Rectal smooth muscle tissue (tissue), 1 donor: ENCODE measurements around the gene STAMBPL1.
A peak's percentile ranks its signal among the peaks of the same experiment; 100 is the strongest.
"Not testable (repeated sequence)": the region's sequence is repeated elsewhere in the genome, so short reads cannot be mapped to it uniquely, and the experiment has no call there.

Source experiments
- H3K27ac ChIP-seq: one replicate; pipeline ENCODE4 v1.7.0; 2013; ENCODE audit warnings: low read depth, low read length, inconsistent platforms
- H3K27me3 ChIP-seq: one replicate; pipeline ENCODE4 v1.7.0; 2013; ENCODE audit warnings: low read length; ENCODE audit not compliant: control insufficient read depth, insufficient read depth
- H3K36me3 ChIP-seq: one replicate; pipeline ENCODE4 v1.7.0; 2013; ENCODE audit warnings: low read length; ENCODE audit not compliant: control insufficient read depth, insufficient read depth
- H3K4me1 ChIP-seq: one replicate; pipeline ENCODE4 v1.7.0; 2013; ENCODE audit warnings: low read length; ENCODE audit not compliant: control insufficient read depth, insufficient read depth
- H3K4me3 ChIP-seq: one replicate; pipeline ENCODE4 v1.7.0; 2013; ENCODE audit warnings: low read length
- H3K9ac ChIP-seq: one replicate; pipeline ENCODE4 v1.7.0; 2013; ENCODE audit warnings: low read length

STAMBPL1 gene

GRCh38 chr10:88865281-88865876 is 14.7 kb upstream of the STAMBPL1 start:
- Histone ChIP-seq H3K27ac (no peak overlapping the region), H3K27me3 (no peaks in the 10 kb centered on the region), H3K9ac (no peak overlapping the region)

GRCh38 chr10:88866454-88866853 is 13.6 kb upstream of the STAMBPL1 start:
- no peak overlapping the region for H3K27ac ChIP-seq
- no peaks in the 10 kb centered on the region for H3K27me3 ChIP-seq
- no peak overlapping the region for H3K4me3 ChIP-seq
- no peaks in the 10 kb centered on the region for H3K36me3 ChIP-seq
- no peak overlapping the region for H3K9ac ChIP-seq
- no peaks in the 10 kb centered on the region for H3K4me1 ChIP-seq

More at GRCh38 chr10:88865281-88865876, 14.7 kb upstream of the STAMBPL1 start:
- Histone ChIP-seq H3K4me1 (no peaks in the 10 kb centered on the region), H3K4me3 (no peak overlapping the region), H3K36me3 (no peaks in the 10 kb centered on the region)

DNA sequence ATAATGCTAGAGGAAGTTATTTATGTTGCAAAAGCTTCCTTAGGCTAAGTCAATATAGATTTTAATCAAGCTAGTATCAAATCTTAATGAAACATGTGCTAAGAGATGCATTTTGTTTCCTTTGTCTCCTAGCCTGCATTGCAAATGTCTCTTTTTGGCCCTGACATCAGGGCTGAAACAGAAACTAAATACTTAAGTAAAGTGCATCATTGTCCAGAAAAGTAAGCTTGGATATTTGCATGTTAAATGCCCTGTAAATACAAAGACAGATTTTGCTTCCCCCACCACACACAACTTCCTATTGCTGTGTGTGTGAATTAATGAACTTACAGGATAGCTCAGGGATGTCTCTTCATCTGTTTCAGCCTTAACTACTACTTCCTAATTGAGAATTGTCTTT is 10.0 kb upstream of the STAMBPL1 start:
- no peak overlapping the region for H3K27ac ChIP-seq
- no peaks in the 10 kb centered on the region for H3K4me1 ChIP-seq
- H3K36me3 ChIP-seq: no peaks in the 10 kb centered on the region
- no peak overlapping the region for H3K9ac ChIP-seq
- H3K27me3 ChIP-seq: no peaks in the 10 kb centered on the region
- H3K4me3 ChIP-seq: no peak overlapping the region

DNA sequence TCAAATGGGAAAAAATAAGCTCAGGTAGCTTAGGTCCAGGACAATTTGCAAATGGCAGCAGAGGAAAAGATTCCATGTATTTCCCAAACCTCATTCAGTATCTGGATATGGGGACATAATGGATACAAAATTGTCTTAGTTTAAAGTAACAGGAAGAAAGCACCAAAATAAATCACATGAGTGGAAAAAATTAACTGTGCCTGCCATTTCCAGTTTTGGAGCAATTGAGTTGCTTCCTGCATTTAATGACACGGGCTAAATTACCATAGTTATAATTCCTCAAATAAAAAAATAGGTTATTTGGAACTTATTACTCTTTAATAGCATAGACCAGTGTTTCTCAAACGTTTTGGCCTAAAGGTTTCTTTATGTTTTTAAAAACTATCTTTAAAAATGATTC is 6.3 kb upstream of the STAMBPL1 start:
- H3K36me3 ChIP-seq: no peaks in the 10 kb centered on the region
- H3K4me3 ChIP-seq: no peak overlapping the region
- H3K27me3 ChIP-seq: no peaks in the 10 kb centered on the region
- H3K9ac ChIP-seq: no peak overlapping the region
- no peak overlapping the region for H3K27ac ChIP-seq
- no peaks in the 10 kb centered on the region for H3K4me1 ChIP-seq

- no peak overlapping the region for H3K9ac ChIP-seq
- no peaks in the 10 kb centered on the region for H3K4me1 ChIP-seq
- no peak overlapping the region for H3K27ac ChIP-seq
- H3K4me3 ChIP-seq: no peak overlapping the region
- no peaks in the 10 kb centered on the region for H3K27me3 ChIP-seq
- no peaks in the 10 kb centered on the region for H3K36me3 ChIP-seq
Measured at GRCh38 chr10:88874281-88874680, 5.8 kb upstream of the STAMBPL1 start.

DNA sequence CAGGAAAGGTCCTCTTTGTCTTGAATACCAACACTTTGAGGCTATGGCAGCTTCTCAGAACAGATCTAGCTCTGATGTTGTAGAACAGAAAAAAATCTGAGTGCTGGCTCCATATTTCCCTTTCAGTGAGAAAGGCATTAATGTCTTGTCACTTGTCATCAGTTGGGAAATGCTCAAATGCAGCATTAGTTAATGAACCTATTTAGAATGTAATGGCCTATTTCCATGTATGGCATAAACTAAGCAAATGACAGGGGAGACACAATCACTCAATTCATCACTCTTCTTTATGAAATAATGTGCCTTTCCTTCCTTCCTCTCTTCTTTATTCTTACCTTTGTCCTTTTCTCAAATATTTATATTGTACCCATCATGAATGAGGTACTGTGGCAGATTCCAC is 5.0 kb upstream of the STAMBPL1 start:
- no peak overlapping the region for H3K27ac ChIP-seq
- H3K36me3 ChIP-seq: no peaks in the 10 kb centered on the region
- H3K4me3 ChIP-seq: no peak overlapping the region
- H3K27me3 ChIP-seq: no peaks in the 10 kb centered on the region
- peaks cover 3% of the 10 kb centered on the region for H3K4me1 ChIP-seq
- H3K9ac ChIP-seq: no peak overlapping the region

DNA sequence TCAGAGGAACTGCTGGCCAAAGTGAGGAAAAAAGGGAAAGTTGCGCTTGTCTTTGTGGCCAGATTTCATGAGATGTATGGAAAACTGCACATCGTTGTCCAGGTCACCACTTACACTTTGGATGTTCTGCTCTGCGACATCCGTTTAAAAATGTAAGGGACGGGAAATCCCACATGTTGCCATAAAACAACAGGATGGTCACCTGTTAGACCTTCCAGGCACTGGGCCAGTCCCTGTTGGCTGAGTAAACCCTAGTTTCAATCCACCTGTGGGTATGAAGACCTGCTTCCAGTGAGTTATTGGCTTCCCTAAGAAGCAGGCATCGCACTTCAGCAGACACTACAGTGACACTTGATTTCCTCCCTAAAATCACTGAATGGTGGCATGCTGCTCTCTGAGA is 2.7 kb upstream of the STAMBPL1 start:
- H3K27me3 ChIP-seq: no peaks in the 10 kb centered on the region
- no peaks in the 10 kb centered on the region for H3K36me3 ChIP-seq
- H3K4me3 ChIP-seq: no peak overlapping the region
- H3K9ac ChIP-seq: no peak overlapping the region
- H3K27ac ChIP-seq: no peak overlapping the region
- H3K4me1 ChIP-seq: peaks cover 3% of the 10 kb centered on the region

DNA sequence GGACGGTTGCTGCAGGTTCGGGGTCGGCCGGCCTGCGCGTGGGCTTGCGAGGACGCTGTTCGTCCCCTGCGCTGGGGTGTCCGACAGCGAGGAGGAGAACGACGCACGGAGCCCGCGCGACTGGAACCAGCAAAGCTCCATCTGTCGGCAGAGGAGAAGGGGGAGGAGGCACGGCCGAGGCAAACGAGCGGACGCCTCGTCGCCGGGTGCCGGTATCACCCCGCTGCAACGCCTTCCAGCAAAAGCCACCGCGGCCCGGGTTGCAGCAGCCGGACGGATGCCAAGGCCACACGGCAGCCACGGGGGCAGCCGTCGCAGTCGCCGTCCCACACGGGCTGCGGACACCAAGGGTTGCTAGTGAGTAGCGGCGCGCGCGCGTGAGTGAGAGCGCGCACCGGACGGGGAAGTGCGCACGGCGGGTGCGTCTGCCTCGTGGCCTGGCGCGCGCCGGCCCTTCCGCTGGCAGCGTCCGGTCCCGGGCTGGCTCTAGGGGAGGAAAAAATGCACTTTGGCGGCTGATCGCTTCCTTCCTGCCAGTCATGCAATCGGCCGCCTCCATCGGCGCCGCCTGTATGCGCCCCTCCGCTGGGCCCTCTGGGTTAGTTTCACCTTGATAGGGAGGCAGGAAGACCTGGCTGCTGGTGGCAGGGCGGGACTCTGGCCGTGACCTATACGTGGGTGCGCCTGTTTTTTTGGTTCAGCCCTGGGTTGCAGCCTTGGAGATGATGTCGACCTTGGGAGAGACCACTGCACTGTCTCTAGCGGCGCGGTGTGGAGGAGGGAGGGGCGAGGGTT is 434 bp downstream of the STAMBPL1 start:
- H3K4me3 ChIP-seq: peak overlapping the region; percentile 83
- H3K4me1 ChIP-seq: peaks cover 6% of the 10 kb centered on the region
- H3K27ac ChIP-seq: peak overlapping the region; percentile 80
- no peaks in the 10 kb centered on the region for H3K27me3 ChIP-seq
- H3K9ac ChIP-seq: peak overlapping the region; percentile 42
- H3K36me3 ChIP-seq: no peaks in the 10 kb centered on the region

DNA sequence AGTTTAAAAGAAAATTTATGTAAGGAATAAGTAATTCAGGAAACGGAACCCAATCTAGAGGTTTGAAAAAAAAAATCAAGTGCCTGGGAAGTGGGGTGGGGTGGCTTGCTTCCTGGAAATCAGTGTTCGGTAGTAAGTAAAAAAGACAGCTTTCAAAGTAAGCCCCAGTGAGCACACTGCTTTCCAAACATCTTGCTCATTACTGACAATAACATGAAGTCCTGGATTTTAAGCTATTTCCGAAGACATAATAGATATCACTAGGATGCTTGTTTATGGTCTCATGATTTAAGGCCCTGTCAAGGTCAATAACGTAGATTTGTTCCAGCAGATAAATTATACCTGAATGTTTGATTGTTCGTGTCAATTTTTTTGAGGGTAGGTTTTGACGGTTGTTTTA is 1.3 kb downstream of the STAMBPL1 start:
- H3K4me3 ChIP-seq: peak overlapping the region; percentile 83

GRCh38 chr10:88881922-88882645 is 2.0 kb downstream of the STAMBPL1 start:
- Histone ChIP-seq H3K27me3 (no peaks in the 10 kb centered on the region), H3K4me1 (peaks cover 6% of the 10 kb centered on the region), H3K27ac (peak overlapping the region; percentile 80), H3K36me3 (no peaks in the 10 kb centered on the region), H3K9ac (no peak overlapping the region), H3K4me3 (peak overlapping the region; percentile 83)

More for the DNA sequence above, 1.3 kb downstream of the STAMBPL1 start:
- Histone ChIP-seq H3K9ac (peak overlapping the region; percentile 42), H3K27me3 (no peaks in the 10 kb centered on the region), H3K27ac (peak overlapping the region; percentile 80), H3K36me3 (no peaks in the 10 kb centered on the region), H3K4me1 (peaks cover 6% of the 10 kb centered on the region)

DNA sequence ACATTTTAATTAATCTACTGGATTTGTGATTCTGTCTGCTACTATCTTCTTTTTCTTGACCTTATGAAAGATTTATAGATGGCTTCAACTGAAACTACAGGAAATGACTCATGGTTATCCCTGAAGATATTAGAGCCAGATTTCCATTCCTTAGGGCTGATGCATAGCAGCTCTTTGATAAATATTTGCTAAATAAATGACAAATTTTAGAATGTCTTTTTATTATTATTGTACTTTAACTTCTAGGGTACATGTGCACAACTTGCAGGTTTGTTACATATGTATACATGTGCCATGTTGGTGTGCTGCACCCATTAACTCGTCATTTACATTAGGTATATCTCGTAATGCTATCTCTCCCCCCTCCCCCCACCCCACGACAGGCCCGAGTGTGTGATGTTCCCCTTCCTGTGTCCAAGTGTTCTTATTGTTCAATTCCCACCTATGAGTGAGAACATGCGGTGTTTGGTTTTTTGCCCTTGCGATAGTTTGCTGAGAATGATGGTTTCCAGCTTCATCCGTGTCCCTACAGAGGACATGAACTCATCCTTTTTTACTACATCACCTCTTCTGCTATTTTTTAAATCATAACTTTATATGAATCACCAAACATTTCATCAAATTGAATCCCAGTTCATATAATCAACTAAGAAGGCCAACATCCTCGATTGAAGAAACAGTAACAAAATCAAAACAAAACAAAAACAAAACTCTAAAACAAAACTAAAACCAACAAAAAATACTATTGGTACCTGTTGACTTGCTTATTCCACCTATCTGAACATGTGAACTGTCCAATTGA is 2.8 kb downstream of the STAMBPL1 start:
- not testable (repeated sequence) for H3K9ac ChIP-seq, H3K27me3 ChIP-seq, H3K4me1 ChIP-seq, H3K36me3 ChIP-seq
- Histone ChIP-seq H3K4me3 (peak overlapping the region; percentile 23), H3K27ac (peak overlapping the region; percentile 80)

DNA sequence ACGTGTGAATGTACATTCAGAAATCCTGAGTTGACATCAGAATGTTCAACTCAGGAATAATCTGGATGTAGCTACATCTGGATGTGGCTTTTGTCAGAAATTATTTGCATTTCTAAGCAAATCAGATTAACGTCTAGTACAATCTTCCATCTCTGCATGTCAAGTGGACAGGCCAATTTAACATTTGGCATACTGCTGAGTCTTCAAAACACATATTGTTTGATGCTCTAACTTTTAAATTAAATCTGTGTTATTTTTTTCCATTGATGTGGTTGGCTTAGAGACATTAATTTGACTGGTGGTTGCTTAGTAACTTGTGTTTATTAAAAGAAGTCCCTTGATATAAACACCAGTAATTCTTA is 3.4 kb downstream of the STAMBPL1 start:
- Histone ChIP-seq H3K27ac (peak overlapping the region; percentile 50), H3K4me3 (no peak overlapping the region), H3K9ac (no peak overlapping the region), H3K36me3 (no peaks in the 10 kb centered on the region), H3K27me3 (no peaks in the 10 kb centered on the region), H3K4me1 (peaks cover 8% of the 10 kb centered on the region)
